ENCODE data around the gene LMAN1L. TPM values are rescaled to one million over a fixed set of nuclear protein-coding genes. Genes with fewer than 3 reads are reported as not detected.

The LMAN1L gene
- total and polyA plus RNA-seq, 9 donors: not detected

GRCh38 chr15:74773731-74774252 is 38.8 kb upstream of the LMAN1L start:
- intact Hi-C loops (cut with DNase I): loop anchor here (5.0 to 10.0 kb wide), 4 partner anchors 141 to 221 kb away; partner anchors contain the start of gene SCAMP5 (in 1 of the 4)
- no peaks in the 10 kb centered on the region for H3K9me3 ChIP-seq
- WGBS, 3 donors: 75 to 82% (median 81%) methylated on average over 5 of the region's 5 CpGs
- no peak for DNase-seq
- no peak overlapping the region for H3K4me3 ChIP-seq
- TF ChIP-seq CTCF (IDR thresholded peaks at IDR 0.05) (no peak), POLR2A (IDR thresholded peaks at IDR 0.05) (no peak), EP300 (IDR thresholded peaks at IDR 0.05) (no peak)
- no peaks in the 10 kb centered on the region for H3K27me3 ChIP-seq
- H3K36me3 ChIP-seq: no peaks in the 10 kb centered on the region
- no peaks in the 10 kb centered on the region for H3K4me1 ChIP-seq (ENCODE audit: insufficient read depth)
- no peak overlapping the region for H3K27ac ChIP-seq

GRCh38 chr15:74775132-74775562 is 37.5 kb upstream of the LMAN1L start:
- intact Hi-C loops (cut with DNase I): loop anchor here in 2 of 4 donors (5.0 to 10.0 kb wide), 2 partner anchors 177 to 220 kb away; partner anchors contain the start of gene SCAMP5 (in 1 of the 2)
- Histone ChIP-seq H3K27ac (no peak overlapping the region), H3K36me3 (no peaks in the 10 kb centered on the region), H3K4me1 (ENCODE audit: insufficient read depth) (no peaks in the 10 kb centered on the region), H3K27me3 (no peaks in the 10 kb centered on the region), H3K9me3 (no peaks in the 10 kb centered on the region), H3K4me3 (no peak overlapping the region)
- WGBS, 3 donors: 76 to 77% (median 77%) methylated on average over 5 of the region's 5 CpGs
- DNase-seq: no peak
- TF ChIP-seq CTCF (IDR thresholded peaks at IDR 0.05) (no peak), EP300 (IDR thresholded peaks at IDR 0.05) (no peak), POLR2A (IDR thresholded peaks at IDR 0.05) (no peak)

GRCh38 chr15:74775894-74776293 is 36.7 kb upstream of the LMAN1L start:
- intact Hi-C loops (cut with DNase I): loop anchor here in 2 of 4 donors (5.0 to 10.0 kb wide), 2 partner anchors 176 to 219 kb away; partner anchors contain the start of gene SCAMP5 (in 1 of the 2)
- H3K9me3 ChIP-seq: no peaks in the 10 kb centered on the region
- no peak for DNase-seq
- WGBS, 3 donors: 82 to 87% (median 85%) methylated on average over 4 of the region's 4 CpGs
- no peaks in the 10 kb centered on the region for H3K36me3 ChIP-seq
- no peak overlapping the region for H3K27ac ChIP-seq
- no peaks in the 10 kb centered on the region for H3K27me3 ChIP-seq
- H3K4me3 ChIP-seq: no peak overlapping the region
- no peak for TF ChIP-seq POLR2A (IDR thresholded peaks at IDR 0.05)
- no peak for TF ChIP-seq CTCF (IDR thresholded peaks at IDR 0.05)
- TF ChIP-seq EP300 (IDR thresholded peaks at IDR 0.05): no peak
- no peaks in the 10 kb centered on the region for H3K4me1 ChIP-seq (ENCODE audit: insufficient read depth)

GRCh38 chr15:74776821-74777768 is 35.5 kb upstream of the LMAN1L start:
- no peak overlapping the region for H3K27ac ChIP-seq
- no peaks in the 10 kb centered on the region for H3K9me3 ChIP-seq
- no peak for DNase-seq
- 50 to 55% (median 54%) methylated on average over 13 of the region's 13 CpGs for WGBS, 3 donors
- intact Hi-C loops (cut with DNase I): loop anchor here in 2 of 4 donors (5.0 to 10.0 kb wide), 2 partner anchors 175 to 218 kb away; partner anchors contain the start of gene SCAMP5 (in 1 of the 2)
- H3K4me1 ChIP-seq (ENCODE audit: insufficient read depth): peaks cover 3% of the 10 kb centered on the region
- H3K36me3 ChIP-seq: no peaks in the 10 kb centered on the region
- no peaks in the 10 kb centered on the region for H3K27me3 ChIP-seq
- TF ChIP-seq EP300 (IDR thresholded peaks at IDR 0.05): no peak
- no peak for TF ChIP-seq CTCF (IDR thresholded peaks at IDR 0.05)
- no peak overlapping the region for H3K4me3 ChIP-seq

Data from ovary (tissue), 9 donors.